Neural cell (in vitro differentiated cells): ENCODE results near the gene ATP8B1. TPM values are rescaled to one million over a fixed set of nuclear protein-coding genes. Genes with fewer than 3 reads are reported as not detected.

Experiments used
- H2AFZ ChIP-seq: fragments of 200-600, 300-800 bp; sonication (generic), shearing (Covaris generic); 2 replicates; pipeline ENCODE4 v1.6.0; 2014; ENCODE audit warnings: low read depth, mild to moderate bottlenecking, antibody characterized with exemption, low read length, moderate library complexity
- H3F3A ChIP-seq: fragments of 200-600 bp; shearing (Covaris generic); 2 replicates; pipeline ENCODE4 v1.6.1; 2016; ENCODE audit warnings: mild to moderate bottlenecking, moderate library complexity, mixed read lengths, antibody characterized with exemption, low read length; ENCODE audit not compliant: insufficient read depth, poor library complexity, severe bottlenecking
- H3K27ac ChIP-seq: fragments of 200-600, 300-800 bp; sonication (generic), shearing (Covaris generic); 2 replicates; pipeline ENCODE4 v1.5.1; 2014; ENCODE audit warnings: mild to moderate bottlenecking, low read length, moderate library complexity
- H3K27me3 ChIP-seq: fragments of 300-800, 200-600 bp; sonication (generic), shearing (Covaris generic); 2 replicates; pipeline ENCODE4 v1.6.0; 2014; ENCODE audit warnings: mild to moderate bottlenecking, low read depth, low read length, moderate library complexity; ENCODE audit not compliant: insufficient read depth
- H3K36me3 ChIP-seq: fragments of 300-800, 200-600 bp; sonication (generic), shearing (Covaris generic); 2 replicates; pipeline ENCODE4 v1.5.1; 2014; ENCODE audit warnings: mild to moderate bottlenecking, antibody characterized with exemption, low read length, moderate library complexity; ENCODE audit not compliant: insufficient read depth
- H3K4me2 ChIP-seq: fragments of 300-800, 200-600 bp; sonication (generic), shearing (Covaris generic); 2 replicates; pipeline ENCODE4 v1.6.0; 2014; ENCODE audit warnings: mild to moderate bottlenecking, low read length
- H3K4me3 ChIP-seq: fragments of 300-800, 200-600 bp; sonication (generic), shearing (Covaris generic); 2 replicates; pipeline ENCODE4 v1.5.1; 2014; ENCODE audit warnings: mild to moderate bottlenecking, low read length, moderate library complexity
- H3K79me2 ChIP-seq: fragments of 200-600 bp; shearing (Covaris generic); replicated peaks from 2 replicates; pipeline ENCODE4 v1.6.0; 2014; ENCODE audit warnings: mild to moderate bottlenecking, low read length, moderate library complexity; ENCODE audit not compliant: insufficient read depth
- H3K9ac ChIP-seq: fragments of 300-800, 200-600 bp; sonication (generic), shearing (Covaris generic); 2 replicates; pipeline ENCODE4 v1.6.1; 2016; ENCODE audit warnings: mild to moderate bottlenecking, low read length, mixed read lengths
- H3K9me2 ChIP-seq: fragments of 200-600 bp; shearing (Covaris generic); 2 replicates; pipeline ENCODE4 v1.6.1; 2016; ENCODE audit warnings: mild to moderate bottlenecking, low read length, mixed read lengths; ENCODE audit not compliant: insufficient read depth
- H3K9me3 ChIP-seq: fragments of 200-600, 300-800 bp; sonication (generic), shearing (Covaris generic); 2 replicates; pipeline ENCODE4 v1.6.1; 2016; ENCODE audit warnings: mild to moderate bottlenecking, mixed run types, low read length, moderate library complexity, mixed read lengths
- H4K20me1 ChIP-seq: fragments of 200-600 bp; shearing (Covaris generic); 2 replicates; pipeline ENCODE4 v1.6.1; 2016; ENCODE audit warnings: mild to moderate bottlenecking, mixed run types; ENCODE audit not compliant: insufficient read depth
- EP300 ChIP-seq: fragments of 450-650 bp; conservative IDR thresholded peaks from 2 replicates; pipeline ENCODE4 v1.6.1; 2014; ENCODE audit warnings: antibody characterized with exemption, mild to moderate bottlenecking, moderate library complexity; ENCODE audit not compliant: poor library complexity, severe bottlenecking
- EZH2 ChIP-seq: fragments of 200-600, 300-800 bp; shearing (Covaris generic), sonication (generic); IDR thresholded peaks from 2 replicates; pipeline ENCODE4 v1.6.1; 2014; ENCODE audit warnings: antibody characterized with exemption, low read length, borderline replicate concordance, mild to moderate bottlenecking; ENCODE audit not compliant: insufficient read depth, poor library complexity, severe bottlenecking
- MXI1 ChIP-seq: fragments of 450-650 bp; conservative IDR thresholded peaks from 2 replicates; pipeline ENCODE4 v1.6.1; 2014; ENCODE audit warnings: antibody characterized with exemption, mild to moderate bottlenecking; ENCODE audit not compliant: poor library complexity, severe bottlenecking
- POLR2AphosphoS5 ChIP-seq: IDR thresholded peaks from 2 replicates; pipeline ENCODE4 v1.6.1; 2012
- RAD21 ChIP-seq: fragments of 450-650 bp; conservative IDR thresholded peaks from 2 replicates; pipeline ENCODE4 v1.6.1; 2014; ENCODE audit warnings: antibody characterized with exemption, mild to moderate bottlenecking, moderate library complexity
- REST ChIP-seq: IDR thresholded peaks from 2 replicates; pipeline ENCODE4 v1.6.1; 2012; ENCODE audit warnings: borderline replicate concordance
- SMC3 ChIP-seq: fragments of 450-650 bp; conservative IDR thresholded peaks from 2 replicates; pipeline ENCODE4 v1.6.1; 2014; ENCODE audit warnings: antibody characterized with exemption, mild to moderate bottlenecking, moderate library complexity; ENCODE audit not compliant: poor library complexity
- TAF1 ChIP-seq: IDR thresholded peaks from 2 replicates; pipeline ENCODE4 v1.6.1; 2012; ENCODE audit warnings: low read depth
- polyA plus RNA-seq: library from polyadenylated mRNA; depleted of rRNA; stranded (reverse); fragments of >200 nt; gene quantifications from 2 replicates; pipeline ENCODE4 v1.2.3, GENCODE V29; 2014
- TF ChIP-seq, protein P1 (sequence below): fragments of 450-650 bp; IDR thresholded peaks from 2 replicates; pipeline ENCODE4 v1.5.1; 2014; ENCODE audit warnings: antibody characterized with exemption, mild to moderate bottlenecking, moderate library complexity; ENCODE audit not compliant: poor library complexity, severe bottlenecking

The ATP8B1 gene
- polyA plus RNA-seq, 1 donor from 2014 or later = not detected

DNA sequence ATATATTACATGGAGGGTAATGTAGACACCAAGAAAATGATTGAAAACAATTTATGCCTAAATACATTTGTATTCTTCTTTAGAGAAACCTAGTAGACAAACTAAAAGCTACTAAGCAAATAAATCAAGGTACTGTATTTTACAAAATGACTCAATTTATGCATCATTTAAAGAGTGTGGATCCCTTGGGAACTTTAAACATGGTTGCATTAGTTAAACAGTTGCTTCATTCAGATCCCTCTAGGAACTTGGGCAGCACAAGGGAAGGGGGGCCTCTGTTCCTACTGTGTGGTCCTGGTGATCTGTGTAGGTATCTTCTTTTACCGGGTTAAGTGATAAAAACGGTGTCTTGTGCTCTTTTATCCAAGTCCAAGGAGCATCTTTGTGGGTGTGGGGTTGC, 31.5 kb upstream of the ATP8B1 start:
- H3F3A ChIP-seq = no peaks in the 10 kb centered on the region
- H3K9me2 ChIP-seq = no peaks in the 10 kb centered on the region
- no peak overlapping the region for H3K27ac ChIP-seq
- no peak for TF ChIP-seq EP300
- TF ChIP-seq, protein P1, sequence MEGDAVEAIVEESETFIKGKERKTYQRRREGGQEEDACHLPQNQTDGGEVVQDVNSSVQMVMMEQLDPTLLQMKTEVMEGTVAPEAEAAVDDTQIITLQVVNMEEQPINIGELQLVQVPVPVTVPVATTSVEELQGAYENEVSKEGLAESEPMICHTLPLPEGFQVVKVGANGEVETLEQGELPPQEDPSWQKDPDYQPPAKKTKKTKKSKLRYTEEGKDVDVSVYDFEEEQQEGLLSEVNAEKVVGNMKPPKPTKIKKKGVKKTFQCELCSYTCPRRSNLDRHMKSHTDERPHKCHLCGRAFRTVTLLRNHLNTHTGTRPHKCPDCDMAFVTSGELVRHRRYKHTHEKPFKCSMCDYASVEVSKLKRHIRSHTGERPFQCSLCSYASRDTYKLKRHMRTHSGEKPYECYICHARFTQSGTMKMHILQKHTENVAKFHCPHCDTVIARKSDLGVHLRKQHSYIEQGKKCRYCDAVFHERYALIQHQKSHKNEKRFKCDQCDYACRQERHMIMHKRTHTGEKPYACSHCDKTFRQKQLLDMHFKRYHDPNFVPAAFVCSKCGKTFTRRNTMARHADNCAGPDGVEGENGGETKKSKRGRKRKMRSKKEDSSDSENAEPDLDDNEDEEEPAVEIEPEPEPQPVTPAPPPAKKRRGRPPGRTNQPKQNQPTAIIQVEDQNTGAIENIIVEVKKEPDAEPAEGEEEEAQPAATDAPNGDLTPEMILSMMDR = no peak
- TF ChIP-seq REST = no peak
- TF ChIP-seq TAF1 = no peak
- TF ChIP-seq MXI1 = no peak
- no peak for TF ChIP-seq EZH2
- TF ChIP-seq SMC3 = no peak
- no peak overlapping the region for H3K4me2 ChIP-seq
- H3K4me3 ChIP-seq = no peak overlapping the region
- H3K9me3 ChIP-seq = no peaks in the 10 kb centered on the region
- H4K20me1 ChIP-seq = no peaks in the 10 kb centered on the region
- no peak overlapping the region for H3K9ac ChIP-seq
- H3K27me3 ChIP-seq = no peaks in the 10 kb centered on the region
- H3K36me3 ChIP-seq = no peaks in the 10 kb centered on the region
- no peaks in the 10 kb centered on the region for H3K79me2 ChIP-seq
- no peak overlapping the region for H2AFZ ChIP-seq

- no peaks in the 10 kb centered on the region for H3K9me2 ChIP-seq
- no peaks in the 10 kb centered on the region for H3F3A ChIP-seq
- no peak overlapping the region for H3K4me2 ChIP-seq
- no peaks in the 10 kb centered on the region for H3K27me3 ChIP-seq
- no peaks in the 10 kb centered on the region for H3K36me3 ChIP-seq
- H4K20me1 ChIP-seq = no peaks in the 10 kb centered on the region
- H2AFZ ChIP-seq = no peak overlapping the region
- H3K27ac ChIP-seq = no peak overlapping the region
- no peaks in the 10 kb centered on the region for H3K9me3 ChIP-seq
- H3K4me3 ChIP-seq = no peak overlapping the region
- TF ChIP-seq REST (no peak), EZH2 (no peak), SMC3 (no peak), POLR2AphosphoS5 (no peak), MXI1 (no peak), RAD21 (no peak), TAF1 (no peak), EP300 (no peak)
- TF ChIP-seq, protein P1 = no peak
- H3K9ac ChIP-seq = no peak overlapping the region
- no peaks in the 10 kb centered on the region for H3K79me2 ChIP-seq
These were observed 30.5 kb upstream of the ATP8B1 start for GRCh38 chr18:57833441-57834101.
